ENCODE measurements around the gene KLHL3.

KLHL3 gene

DNA sequence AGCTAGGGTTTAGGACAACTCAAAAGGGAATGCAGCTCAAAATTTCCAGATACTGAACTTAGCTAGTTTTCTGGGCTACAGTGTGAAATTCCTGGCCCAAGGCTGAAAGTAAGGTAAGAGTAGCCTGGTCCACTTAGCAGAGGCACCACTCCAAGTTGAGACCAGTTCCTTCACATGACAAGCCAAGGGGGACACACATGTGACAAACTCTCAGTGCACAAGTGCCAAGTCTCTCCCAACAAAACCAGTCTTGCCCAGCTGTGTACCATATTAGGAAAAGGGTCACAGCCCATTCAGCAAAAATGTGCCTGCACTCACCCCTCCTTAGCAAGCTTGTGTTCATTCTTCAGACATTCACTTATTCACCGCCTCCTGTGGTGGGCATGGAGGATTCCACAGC lies 27.8 kb downstream of the KLHL3 start:
- DNase-seq = no peak

DNA sequence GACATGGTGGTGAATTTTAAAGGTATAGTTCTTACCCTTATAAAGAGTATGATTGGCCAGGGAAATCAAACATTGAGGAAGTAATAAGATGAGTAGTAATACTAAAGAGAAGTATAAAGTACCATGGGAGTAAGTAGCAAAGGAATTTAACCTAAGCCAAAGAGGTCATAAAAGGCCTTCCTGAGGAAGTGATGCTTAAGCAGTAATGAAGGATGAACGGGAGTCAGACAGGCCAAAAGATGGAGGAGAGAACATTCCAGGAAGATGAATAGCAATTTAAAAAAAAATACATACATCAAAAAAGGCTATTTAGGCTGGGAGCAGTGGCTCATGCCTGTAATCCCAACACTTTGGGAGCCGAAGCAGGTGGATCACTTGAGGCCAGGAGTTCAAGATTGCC lies 29.0 kb downstream of the KLHL3 start:
- no peak for DNase-seq

DNA sequence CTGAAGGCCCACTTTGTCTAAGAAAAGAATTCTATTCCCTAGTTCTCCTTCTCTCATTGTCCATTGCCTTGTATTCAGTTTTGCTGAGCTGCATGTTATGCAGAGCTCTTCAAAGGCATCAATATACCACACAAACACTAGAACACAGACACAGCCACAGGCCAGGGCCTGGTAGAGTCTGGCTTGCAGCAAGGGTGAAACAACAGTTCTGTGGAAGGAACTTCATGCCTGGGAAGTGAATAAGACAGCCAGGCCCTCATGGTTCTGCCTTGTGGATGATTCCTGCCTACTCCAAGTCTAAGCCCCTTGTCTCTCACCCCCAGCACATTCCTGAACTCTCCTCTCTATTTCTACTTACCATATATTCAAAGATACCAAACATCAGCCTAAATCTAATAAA lies 30.8 kb downstream of the KLHL3 start:
- DNase-seq = no peak

DNA sequence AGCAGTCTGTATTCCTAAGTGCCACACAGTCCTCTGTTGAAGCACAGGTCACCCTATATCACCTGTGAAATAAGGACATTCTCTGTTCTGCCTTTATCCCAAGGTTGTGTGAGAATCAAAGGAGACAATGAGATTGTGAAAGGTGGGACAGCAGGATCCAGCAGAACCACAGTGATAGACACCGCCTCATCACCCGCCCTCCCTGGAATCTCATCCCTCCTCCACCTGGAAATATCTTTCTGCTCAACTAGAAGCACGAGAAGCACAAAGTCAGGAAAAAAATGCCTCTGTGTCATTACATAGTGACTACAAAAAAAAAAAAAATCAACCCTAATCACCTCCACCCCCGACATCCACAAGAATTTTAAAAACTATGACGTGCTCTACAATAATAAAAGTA lies 32.3 kb downstream of the KLHL3 start:
- no peak for DNase-seq

DNA sequence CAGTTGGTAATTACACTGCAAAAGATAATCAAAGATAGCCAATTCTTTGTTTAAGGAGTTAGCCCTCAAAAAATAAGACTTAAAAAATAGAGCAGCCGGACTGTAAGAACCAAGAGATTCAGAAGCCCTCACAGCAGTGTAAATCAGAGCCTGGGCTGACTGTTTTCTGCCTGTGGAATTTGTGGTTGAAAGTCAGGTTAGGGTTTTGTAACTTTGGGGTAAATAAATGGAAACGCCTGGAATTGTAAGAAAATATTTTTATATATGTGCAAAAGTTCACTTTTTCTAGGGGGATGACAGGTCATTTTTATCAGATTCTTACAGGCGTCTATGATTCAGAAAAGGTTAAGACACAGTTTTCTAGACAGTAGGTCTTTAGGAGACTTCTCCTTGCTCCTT lies 35.6 kb downstream of the KLHL3 start:
- no peak for DNase-seq

DNA sequence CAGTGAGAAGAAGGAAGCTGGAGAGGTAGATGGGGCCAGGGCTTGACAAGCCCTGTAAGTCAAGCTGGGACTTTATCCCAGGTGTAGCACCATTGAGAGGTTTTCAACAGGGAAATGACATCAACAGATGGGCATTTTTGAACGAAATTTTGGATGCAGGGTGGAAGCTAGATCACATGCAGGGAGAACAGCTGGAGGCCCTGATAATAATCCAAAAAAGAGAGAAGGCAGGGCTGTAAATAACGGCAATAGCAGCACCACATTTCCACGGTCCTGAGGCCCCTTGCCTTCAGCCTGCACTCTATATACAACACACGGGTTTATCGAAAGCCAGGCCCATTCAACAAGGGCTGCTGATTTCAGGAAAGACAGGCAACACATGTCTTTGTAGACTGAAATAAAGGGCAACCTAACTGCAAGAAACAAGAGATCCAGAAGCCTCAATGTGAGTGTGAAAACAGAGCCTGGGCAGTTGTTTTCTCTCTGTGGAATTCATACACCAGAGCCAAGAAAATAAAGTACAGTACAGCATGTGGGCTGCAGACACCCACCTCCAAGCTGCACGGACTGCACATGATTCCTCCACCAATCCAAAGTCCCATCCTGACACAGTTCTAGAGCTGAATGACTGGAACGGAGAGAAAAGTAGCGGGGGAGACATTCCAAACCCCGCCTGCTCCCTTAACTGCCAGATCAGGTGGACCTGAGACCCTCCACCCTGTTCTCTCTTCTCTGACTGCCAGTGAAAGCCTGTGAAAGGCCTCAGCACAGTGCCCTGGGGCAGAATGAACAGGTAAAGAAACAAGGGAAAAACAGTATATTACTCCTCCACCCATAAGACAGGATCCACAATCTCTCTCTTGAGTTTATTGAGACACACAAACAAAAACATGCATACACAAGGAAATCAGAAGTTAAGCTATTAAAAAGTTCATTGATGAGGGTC lies 36.3 kb downstream of the KLHL3 start:
- DNase-seq = no peak

DNA sequence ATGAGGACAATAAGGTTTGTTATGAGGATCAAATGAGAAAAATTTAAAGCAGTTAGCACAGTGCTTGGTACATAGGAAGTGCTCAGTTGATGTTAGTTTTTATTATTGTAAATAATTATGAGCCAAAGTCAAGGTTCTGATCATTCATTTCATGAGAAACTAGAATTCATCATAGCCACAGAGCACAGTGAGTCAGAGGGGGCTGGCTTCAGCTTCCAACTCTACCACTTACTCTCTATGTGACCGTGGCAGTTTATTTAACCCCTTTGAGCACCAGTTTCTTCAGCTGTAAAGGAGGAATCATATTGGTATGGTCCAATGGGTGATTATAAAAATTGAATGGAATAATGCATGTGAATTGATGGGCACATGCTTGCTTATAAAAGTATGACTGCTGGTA lies 39.4 kb downstream of the KLHL3 start:
- DNase-seq = no peak

DNA sequence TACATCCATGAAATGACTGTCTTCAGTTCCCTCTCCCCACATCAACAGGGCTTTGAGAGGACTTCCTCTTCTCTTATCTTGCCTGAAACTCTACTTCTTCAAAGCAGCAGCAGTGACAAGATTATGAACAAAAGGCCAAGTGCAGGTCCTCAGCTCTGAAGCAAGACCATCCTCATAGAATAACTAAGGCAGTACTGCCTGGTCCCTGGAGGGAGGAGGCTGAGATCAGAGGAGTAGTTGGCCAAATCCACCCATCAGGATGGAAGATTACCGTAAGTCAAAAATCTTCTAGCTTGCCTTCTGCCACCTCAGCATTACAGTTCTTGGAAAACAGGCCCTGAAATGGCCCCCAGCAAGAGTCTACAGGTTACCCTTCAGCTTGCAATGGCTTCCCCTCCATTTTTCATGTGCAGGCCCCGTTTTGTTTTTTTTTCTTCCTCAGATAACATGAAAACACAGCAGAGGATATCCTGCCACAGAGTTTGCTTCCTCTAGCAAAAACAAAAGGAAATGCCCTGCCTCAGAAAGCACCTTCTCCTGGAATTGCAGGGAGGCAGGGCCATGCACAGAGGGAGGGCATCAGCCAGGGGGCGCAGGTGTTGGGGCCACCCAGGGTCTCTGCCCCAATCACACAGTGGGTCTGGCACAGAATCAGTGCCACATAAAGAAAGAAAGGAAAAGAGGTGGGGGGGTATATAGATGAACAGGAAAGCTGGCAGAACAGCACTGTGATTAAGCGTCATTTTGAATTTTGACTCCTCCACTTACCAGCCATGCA lies 40.0 kb downstream of the KLHL3 start:
- no peak for DNase-seq

DNA sequence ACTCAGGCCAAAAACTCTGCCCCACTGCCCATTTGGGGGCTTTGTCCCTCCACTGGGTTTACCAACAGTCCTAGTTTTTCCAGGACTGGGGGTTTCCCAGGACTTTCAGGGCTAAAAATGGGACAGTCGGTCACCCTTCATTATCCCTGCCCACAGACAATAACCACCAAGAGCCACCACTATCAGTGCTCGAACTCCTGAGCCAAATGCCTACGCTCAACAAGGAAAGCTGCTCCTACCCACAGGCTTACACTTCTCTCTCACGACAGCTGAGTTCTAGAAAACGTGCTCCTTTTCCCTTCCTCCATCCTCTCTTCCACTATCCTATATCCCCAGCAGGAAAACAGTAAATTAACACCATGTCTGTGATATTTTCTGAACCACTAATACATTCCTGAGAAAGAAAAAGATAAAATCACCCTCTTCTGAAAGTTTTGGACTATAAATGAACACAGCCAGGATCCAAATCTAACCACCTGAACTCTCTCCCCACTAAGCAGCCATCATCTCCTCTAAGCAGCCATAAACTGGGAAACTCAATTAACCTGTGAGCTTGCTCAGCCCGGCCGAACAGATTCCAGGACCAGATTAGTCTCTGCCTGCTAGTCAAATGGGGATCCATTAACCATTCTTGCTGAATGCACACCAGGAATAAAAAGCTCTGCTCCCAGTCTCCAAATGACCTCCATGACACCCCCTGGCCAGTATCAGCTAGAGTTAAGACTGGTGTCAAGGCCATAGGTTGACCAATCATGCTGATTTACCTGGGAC lies 41.8 kb downstream of the KLHL3 start:
- no peak for DNase-seq

DNA sequence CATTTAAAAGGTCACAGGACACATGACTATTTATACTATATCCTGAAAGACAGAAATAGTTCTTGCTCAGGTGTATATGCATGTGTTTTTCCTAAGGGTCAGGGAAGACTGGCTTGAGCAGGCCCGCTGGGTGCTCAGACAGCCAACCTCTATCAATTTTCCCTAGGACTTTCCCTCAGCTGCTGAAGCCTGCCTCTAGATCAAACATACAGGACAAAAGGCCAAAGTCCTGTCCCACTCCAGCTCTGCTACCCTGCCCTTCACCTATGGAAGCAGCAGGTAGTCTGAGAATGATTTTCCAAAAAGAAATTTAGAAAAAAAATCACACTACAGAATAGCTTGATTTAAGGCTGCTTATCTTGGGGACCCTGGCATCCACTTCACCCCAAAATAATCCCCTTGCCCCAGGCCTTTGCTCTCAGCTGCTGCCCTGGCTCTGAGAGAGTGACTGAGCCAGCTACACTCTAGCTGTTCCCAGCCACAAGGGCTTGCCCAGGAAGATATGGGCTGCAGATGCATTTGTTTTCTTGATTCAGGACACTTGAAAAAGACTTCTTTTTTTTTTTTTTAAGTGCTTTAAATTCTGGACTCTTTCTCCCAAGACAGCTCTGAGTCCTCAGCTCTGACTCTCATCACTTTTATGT lies 42.5 kb downstream of the KLHL3 start:
- no peak for DNase-seq

DNA sequence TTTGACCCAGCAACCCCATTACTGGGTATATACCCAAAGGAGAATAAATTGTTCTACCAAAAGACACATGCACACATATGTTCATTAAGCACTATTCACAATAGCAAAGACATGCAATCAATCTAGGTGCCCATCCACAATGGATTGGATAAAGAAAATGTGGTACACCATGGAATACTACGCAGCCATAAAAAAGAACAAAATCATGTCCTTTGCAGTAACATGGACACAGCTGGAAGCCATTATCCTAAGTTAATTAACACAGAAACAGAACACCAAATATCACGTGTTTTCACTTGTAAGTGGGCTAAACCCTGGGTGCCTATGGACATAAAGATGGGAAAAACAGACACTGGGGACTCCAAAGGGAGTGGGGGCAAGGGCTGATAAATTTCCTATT lies 46.6 kb downstream of the KLHL3 start:
- DNase-seq = no peak

DNA sequence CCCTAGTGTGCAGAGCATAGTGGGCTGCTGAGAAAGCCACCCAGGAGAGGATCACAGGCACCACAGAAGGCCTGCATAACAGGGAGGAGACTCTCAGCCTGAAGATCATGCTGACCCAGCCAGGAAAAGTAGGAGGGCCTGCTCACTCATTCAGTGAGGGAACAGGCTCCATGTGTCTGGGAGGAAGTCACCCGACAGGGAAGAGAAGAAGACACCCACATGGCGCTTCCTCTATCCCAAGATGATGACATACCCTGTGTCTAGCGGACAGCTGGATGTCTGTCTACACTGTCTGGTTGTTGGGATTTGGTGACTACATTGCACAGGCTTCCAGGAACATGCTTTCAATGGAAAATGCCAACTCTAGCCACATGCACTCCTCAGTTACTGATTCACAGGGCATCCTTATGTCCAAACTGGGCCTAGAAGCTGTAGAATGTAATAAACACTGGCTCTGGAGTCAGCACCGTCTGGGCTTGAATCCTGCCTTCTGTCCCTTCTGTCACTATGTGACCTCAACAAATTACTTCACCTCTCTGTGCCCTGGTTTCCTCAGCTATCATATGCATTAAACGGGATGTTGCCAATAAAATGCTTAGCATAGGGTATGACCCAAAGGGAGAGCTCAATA lies 47.6 kb downstream of the KLHL3 start:
- no peak for DNase-seq

DNA sequence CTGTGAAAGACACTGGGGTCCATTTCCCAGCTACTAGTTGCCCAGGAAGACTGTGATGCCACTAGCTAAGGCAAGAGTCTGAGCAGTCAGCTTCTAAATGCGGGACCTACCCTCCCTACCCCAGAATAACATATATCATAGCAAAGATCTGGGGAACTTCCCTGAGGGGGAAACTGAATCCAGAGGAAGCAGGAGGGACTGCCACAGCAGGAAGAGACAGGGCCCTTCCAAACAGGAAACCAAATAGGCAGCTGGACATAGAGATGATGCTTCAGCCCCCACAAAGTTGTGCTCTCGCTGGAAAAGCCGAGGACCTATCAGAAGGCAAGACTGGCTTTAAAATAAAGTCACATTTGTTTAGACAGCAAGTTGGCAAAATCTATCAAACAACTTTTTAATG lies 51.1 kb downstream of the KLHL3 start:
- no peak for DNase-seq

DNA sequence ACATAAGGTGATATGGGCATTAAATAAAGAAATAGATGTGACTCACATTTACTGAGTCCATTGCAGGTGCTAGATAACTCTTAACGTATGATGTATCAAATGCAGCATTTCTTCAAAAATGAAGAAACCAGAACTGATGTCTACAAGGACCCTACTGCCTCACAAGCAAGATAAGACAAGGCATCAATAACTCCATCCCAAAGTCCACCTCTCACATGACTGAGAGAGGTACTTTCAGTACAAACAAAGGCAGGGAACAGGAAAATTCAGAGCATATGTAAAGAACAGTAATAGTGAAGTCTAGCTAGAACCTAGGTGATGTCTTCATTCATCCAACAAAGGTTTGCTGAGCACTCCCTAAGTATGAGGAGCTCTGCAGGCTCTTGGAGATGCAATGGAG lies 54.7 kb downstream of the KLHL3 start:
- DNase-seq = no peak

DNA sequence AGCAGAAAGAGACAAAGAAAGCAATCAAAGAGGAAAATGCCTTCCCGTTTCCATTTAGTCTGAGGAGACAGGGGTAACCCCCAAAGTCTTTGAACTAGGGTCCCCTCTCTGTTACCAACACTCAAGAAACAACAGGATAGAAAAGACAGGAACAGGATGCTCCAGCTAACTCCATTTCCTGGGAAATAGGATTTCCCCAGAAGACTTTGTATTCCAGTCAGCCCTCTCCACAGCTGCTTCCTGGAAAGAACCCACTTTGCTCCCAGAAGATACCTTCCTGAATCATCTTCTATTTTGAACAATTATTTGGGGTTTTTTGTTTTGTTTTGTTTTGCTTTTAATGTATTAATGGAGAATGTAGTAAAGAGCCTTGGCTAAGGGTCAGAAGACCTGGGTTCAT lies 56.0 kb downstream of the KLHL3 start:
- no peak for DNase-seq

DNA sequence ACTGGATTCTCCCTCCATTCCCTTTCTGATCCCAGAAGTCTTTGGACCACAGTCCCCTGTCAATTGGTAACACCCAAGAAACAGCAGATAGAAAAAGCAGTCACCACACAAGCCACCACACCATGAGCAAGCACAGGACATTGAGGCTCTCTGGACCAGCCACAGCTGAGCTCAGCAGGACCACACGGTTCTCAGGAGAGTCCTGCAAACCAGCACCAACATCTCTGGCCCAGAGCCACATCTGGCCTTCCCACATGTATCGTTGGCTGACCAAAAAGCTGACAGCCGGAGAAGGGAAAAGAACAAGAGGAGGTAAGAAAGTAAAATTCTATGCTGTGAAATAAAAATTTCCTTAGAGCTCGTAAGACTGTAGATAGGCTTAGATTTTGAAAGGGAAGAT lies 56.7 kb downstream of the KLHL3 start:
- DNase-seq = no peak

DNA sequence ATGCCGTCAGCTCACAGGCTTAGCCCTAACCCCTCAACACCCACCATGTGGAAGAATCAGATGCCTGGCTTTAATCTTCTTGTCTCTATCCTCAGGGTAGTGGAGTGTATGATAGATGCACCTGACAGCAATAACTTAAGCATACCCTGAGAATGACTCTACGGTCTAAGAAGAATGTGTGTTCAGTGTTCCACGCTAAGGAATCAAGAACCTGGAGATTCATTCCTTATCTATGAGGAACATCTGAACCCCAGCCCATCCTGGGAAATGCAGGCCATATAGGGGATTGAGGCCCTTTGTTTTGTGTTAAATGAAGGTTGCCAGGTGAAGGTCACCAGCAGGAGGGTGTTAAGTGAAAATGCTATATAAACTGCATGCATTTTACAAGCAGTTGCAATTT lies 63.0 kb downstream of the KLHL3 start:
- no peak for DNase-seq

DNA sequence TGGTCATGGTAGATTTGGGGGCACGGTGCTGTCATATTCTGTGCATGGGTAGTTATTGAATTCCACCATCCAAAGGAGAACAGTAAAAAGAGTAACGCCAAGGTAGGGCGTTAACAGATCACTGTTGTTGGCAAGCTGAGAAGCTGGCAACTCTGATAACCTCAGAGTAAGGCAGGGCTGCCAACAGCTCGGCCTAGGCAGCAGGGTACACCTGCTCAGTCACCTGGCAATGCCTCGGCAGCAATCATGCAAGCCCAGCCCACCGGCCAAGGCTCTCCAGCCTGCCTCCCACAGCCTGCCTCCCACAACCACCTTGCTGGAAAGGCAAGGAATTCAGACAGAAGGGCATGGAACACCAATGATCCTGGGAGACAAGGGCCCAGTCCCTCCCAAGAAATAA lies 63.9 kb downstream of the KLHL3 start:
- no peak for DNase-seq

DNA sequence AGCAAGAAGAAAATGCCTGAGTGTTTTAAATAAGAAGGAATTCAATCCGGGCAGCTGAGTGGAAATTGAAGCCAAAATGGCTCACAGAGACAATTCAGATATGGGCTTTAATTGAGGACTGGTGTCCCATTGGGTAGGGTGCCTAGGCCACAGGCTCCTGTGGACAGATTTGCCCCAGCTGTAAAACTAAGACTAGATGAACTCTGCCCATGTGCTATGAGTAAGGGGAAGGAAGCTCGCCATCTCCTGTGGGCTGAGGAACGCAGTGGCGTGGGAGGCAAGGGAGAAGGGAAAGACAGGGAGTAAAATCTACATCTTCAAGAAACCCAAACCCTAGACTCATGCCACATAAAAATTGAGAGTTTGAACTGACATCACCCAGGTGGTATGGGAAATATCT lies 66.1 kb downstream of the KLHL3 start:
- DNase-seq = no peak

DNA sequence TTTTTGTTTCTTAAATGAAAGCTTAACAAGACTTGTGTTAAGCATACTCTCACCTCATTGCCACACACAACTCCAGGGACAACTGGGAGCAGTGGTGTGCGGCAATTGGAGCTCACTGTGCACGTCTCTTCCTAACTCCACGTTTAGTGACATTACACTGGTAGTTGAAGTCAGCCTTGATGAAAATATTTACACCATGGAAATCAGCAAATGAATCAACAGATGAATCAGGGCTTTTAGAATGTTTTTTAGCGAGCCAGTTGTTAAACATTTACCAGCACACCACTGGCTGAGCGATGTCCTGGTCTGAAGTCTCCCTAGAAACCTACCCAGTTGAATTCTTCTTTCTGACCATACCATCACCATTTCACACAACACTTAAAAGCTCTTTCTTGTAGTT lies 67.3 kb downstream of the KLHL3 start:
- DNase-seq = no peak

DNA sequence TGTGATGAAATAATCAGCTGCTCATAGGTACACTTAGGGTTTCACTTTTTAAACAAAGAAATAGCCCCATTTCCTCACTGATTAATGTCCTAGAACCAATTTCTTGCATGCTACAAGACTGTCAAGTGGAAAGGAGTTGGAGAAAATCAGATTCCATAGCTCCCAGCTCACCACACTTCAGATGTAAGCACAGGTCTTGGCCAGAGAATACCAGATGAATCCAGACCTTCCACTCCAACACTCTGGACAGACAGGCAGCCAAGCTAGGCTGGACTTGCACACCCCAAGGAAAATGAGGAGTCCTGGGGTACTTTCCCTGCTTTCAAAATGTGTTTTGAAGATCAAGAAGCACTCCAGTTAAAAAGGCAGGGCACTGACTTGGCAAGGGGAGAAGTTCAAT lies 68.5 kb downstream of the KLHL3 start:
- no peak for DNase-seq

DNA sequence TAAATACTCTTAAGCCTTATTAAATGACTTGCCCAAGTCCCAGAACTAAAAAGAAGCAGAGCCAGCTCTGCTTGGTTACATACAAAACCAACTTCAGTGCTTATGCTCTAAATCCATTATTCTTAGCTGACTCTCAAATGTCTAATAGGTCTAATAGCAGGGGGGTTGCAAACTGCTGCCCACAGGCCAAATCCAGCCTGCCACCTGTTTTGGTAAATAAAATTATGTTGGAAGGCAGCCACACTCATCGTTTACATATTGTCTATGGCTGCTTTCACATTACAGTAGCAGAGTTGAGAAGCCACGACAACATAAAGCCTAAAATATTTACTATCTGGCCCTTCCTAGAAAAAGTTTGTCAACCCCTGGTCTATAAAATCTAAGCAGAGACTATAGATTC lies 69.0 kb downstream of the KLHL3 start:
- DNase-seq = no peak

DNA sequence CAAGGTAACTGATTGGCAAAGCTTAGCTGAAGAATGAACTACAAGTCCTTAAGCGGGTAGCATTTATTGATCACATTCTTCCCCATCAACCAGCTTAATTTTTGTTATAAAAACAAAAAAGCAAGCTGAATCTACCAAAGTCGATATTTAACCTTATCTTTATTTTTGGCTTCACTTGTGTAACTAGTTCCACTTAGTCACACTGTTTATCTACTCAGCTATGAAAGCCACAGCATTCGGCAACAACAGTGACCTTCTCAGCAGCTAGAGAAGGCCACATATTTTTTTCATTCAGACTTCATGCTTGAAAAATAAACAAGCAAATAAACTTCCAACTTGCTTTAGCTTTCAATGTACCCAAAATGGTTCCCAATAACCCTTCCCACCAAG lies 69.4 kb downstream of the KLHL3 start:
- no peak for DNase-seq

Measured in NCI-H774 (cell line).